Panc1 (cell line): ENCODE results near the gene TMEM184A.

Source experiments
- SIN3A ChIP-seq: IDR thresholded peaks from 2 replicates; pipeline ENCODE4 v1.6.1; 2012; ENCODE audit warnings: low read depth, mild to moderate bottlenecking, low read length, moderate library complexity, borderline replicate concordance; ENCODE audit not compliant: insufficient read depth
- TCF7L2 ChIP-seq: IDR thresholded peaks from 2 replicates; pipeline ENCODE4 v1.6.1; 2011; ENCODE audit warnings: mild to moderate bottlenecking, low read depth, low read length, inconsistent platforms
- TF ChIP-seq, protein P1 (sequence below): fragments of 450-650 bp; IDR thresholded peaks from 2 replicates; pipeline ENCODE4 v1.5.1; 2017; ENCODE audit warnings: mild to moderate bottlenecking
- TF ChIP-seq, protein P2 (sequence below), 2 experiments: IDR thresholded peaks; 2 replicates each; pipeline ENCODE4 v1.6.1; 2011 to 2012; ENCODE audit warnings: low read depth in 2 of 2, control low read depth in 1 of 2, low read length in 1 of 2, mild to moderate bottlenecking in 1 of 2, moderate library complexity in 1 of 2; ENCODE audit not compliant: insufficient read depth in 1 of 2

DNA sequence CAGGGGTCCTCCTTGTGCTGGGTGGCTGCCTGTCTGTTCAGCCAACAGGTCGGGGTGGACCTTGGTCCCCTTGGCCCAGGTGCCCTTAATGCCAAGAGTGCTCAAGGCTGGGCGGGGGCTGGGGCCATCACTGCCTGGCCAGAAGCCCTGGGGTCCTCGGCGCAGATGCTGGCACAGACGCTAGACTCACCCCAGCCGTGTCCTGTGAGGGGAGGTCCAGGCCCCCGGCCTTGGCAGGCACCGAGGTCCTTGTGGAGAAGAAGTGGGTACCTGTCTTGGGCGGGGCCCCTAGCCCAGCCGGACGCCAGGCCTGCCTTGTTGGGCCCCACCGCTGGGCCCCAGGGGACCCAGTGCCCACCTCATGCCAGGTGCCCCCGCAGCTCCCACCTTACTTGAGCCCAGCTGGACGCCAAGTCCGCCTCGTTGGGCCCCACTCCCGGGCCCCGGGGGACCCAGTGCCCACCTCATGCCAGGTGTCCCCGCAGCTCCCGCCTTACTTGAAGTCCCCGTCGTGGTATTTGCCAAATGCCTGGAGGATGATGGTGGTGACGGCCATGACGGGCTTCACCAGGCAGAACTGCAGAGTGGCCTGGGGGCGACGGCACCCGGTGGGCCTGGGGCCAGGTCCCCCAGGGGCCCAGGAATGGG lies 6.5 kb downstream of the TMEM184A start:
- TF ChIP-seq, protein P1, sequence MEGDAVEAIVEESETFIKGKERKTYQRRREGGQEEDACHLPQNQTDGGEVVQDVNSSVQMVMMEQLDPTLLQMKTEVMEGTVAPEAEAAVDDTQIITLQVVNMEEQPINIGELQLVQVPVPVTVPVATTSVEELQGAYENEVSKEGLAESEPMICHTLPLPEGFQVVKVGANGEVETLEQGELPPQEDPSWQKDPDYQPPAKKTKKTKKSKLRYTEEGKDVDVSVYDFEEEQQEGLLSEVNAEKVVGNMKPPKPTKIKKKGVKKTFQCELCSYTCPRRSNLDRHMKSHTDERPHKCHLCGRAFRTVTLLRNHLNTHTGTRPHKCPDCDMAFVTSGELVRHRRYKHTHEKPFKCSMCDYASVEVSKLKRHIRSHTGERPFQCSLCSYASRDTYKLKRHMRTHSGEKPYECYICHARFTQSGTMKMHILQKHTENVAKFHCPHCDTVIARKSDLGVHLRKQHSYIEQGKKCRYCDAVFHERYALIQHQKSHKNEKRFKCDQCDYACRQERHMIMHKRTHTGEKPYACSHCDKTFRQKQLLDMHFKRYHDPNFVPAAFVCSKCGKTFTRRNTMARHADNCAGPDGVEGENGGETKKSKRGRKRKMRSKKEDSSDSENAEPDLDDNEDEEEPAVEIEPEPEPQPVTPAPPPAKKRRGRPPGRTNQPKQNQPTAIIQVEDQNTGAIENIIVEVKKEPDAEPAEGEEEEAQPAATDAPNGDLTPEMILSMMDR: no peak
- TF ChIP-seq, protein P2, sequence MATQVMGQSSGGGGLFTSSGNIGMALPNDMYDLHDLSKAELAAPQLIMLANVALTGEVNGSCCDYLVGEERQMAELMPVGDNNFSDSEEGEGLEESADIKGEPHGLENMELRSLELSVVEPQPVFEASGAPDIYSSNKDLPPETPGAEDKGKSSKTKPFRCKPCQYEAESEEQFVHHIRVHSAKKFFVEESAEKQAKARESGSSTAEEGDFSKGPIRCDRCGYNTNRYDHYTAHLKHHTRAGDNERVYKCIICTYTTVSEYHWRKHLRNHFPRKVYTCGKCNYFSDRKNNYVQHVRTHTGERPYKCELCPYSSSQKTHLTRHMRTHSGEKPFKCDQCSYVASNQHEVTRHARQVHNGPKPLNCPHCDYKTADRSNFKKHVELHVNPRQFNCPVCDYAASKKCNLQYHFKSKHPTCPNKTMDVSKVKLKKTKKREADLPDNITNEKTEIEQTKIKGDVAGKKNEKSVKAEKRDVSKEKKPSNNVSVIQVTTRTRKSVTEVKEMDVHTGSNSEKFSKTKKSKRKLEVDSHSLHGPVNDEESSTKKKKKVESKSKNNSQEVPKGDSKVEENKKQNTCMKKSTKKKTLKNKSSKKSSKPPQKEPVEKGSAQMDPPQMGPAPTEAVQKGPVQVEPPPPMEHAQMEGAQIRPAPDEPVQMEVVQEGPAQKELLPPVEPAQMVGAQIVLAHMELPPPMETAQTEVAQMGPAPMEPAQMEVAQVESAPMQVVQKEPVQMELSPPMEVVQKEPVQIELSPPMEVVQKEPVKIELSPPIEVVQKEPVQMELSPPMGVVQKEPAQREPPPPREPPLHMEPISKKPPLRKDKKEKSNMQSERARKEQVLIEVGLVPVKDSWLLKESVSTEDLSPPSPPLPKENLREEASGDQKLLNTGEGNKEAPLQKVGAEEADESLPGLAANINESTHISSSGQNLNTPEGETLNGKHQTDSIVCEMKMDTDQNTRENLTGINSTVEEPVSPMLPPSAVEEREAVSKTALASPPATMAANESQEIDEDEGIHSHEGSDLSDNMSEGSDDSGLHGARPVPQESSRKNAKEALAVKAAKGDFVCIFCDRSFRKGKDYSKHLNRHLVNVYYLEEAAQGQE (IDR thresholded peaks at IDR 0.05; ENCODE audit: insufficient read depth in 1 of 2, low read depth in 2 of 2, low read length in 1 of 2): no peak
- TF ChIP-seq TCF7L2: no peak
- TF ChIP-seq SIN3A: no peak
